Measurements from ENCODE around the gene CSKMT.

- TF ChIP-seq CTCF (conservative IDR thresholded peaks at IDR 0.05; ENCODE audit: low read depth, low read length) (no peak), EZH2 (IDR thresholded peaks at IDR 0.05; ENCODE audit: low read length, unreplicated experiment) (no peak), EZH2phosphoT487 (IDR thresholded peaks at IDR 0.05; ENCODE audit: borderline replicate concordance, low read length) (no peak)
Observed at GRCh38 chr11:62667460-62667859, 2.3 kb downstream of the CSKMT start.

Measured in PC-3 (cell line).